Smooth muscle cell (in vitro differentiated cells): ENCODE data around the gene COL4A3. TPM values are rescaled to one million over a fixed set of nuclear protein-coding genes. Genes with fewer than 3 reads are reported as not detected.

ENCODE experiments used
- DNase-seq: peaks from one replicate; lab custom pipeline; 2025; ENCODE audit not compliant: unreplicated experiment; lab: John Stamatoyannopoulos, UW
- H2AFZ ChIP-seq: fragments of 200-600 bp; sonication (generic); 2 replicates; pipeline ENCODE4 v1.6.0; 2016; ENCODE audit warnings: antibody characterized with exemption, low read depth, mild to moderate bottlenecking
- H3F3A ChIP-seq: fragments of 200-600 bp; sonication (generic); 2 replicates; pipeline ENCODE4 v1.6.0; 2017; ENCODE audit warnings: antibody characterized with exemption, low read depth
- H3K27ac ChIP-seq: fragments of 200-600 bp; sonication (generic); 2 replicates; pipeline ENCODE4 v1.5.1; 2016; ENCODE audit warnings: low read depth, mild to moderate bottlenecking
- H3K27me3 ChIP-seq: fragments of 200-600 bp; sonication (generic); 2 replicates; pipeline ENCODE4 v1.6.1; 2016; ENCODE audit warnings: low read depth, mild to moderate bottlenecking
- H3K36me3 ChIP-seq: fragments of 200-600 bp; sonication (generic); 2 replicates; pipeline ENCODE4 v1.5.1; 2016; ENCODE audit warnings: low read depth
- H3K4me1 ChIP-seq: fragments of 200-600 bp; sonication (generic); 2 replicates; pipeline ENCODE4 v1.5.1; 2016; ENCODE audit warnings: low read depth
- H3K4me2 ChIP-seq: fragments of 200-600 bp; sonication (generic); 2 replicates; pipeline ENCODE4 v1.6.0; 2016; ENCODE audit warnings: mild to moderate bottlenecking
- H3K4me3 ChIP-seq: fragments of 200-600 bp; sonication (generic); 2 replicates; pipeline ENCODE4 v1.5.1; 2016; ENCODE audit warnings: mild to moderate bottlenecking
- H3K79me2 ChIP-seq: fragments of 200-600 bp; sonication (generic); 2 replicates; pipeline ENCODE4 v1.6.0; 2016; ENCODE audit warnings: low read depth, mild to moderate bottlenecking
- H3K9ac ChIP-seq: fragments of 200-600 bp; sonication (generic); 2 replicates; pipeline ENCODE4 v1.6.0; 2016; ENCODE audit warnings: low read depth
- H3K9me3 ChIP-seq: fragments of 200-600 bp; sonication (generic); replicated peaks from 2 replicates; pipeline ENCODE4 v1.5.1; 2016; ENCODE audit warnings: low read depth
- H4K20me1 ChIP-seq: fragments of 200-600 bp; sonication (generic); 2 replicates; pipeline ENCODE4 v1.6.0; 2016; ENCODE audit warnings: low read depth
- WGBS: methylation state at CpG from one replicate; pipeline ENCODE4 v1.1.7; 2016; ENCODE audit warnings: low lambda C conversion rate; 5-methylcytosine and 5-hydroxymethylcytosine counted together
- polyA plus RNA-seq: library from polyadenylated mRNA; unstranded; fragments of >200 nt; fragmentation: Nextera tagmentation; extraction: Ambion mirVana; gene quantifications from 2 replicates; pipeline ENCODE4 v1.2.1, GENCODE V29; 2016
- total RNA-seq: library from RNA; depleted of rRNA; stranded (reverse); fragments of >200 nt; gene quantifications from 2 replicates; pipeline ENCODE4 v1.2.3, GENCODE V29; 2014
- TF ChIP-seq, protein P1 (sequence below): fragments of 200-600 bp; sonication (generic); IDR thresholded peaks from 2 replicates; pipeline ENCODE4 v1.5.1; 2017; ENCODE audit warnings: borderline replicate concordance, mild to moderate bottlenecking, antibody characterized with exemption; ENCODE audit not compliant: insufficient read depth, poor library complexity, severe bottlenecking

The COL4A3 gene
- total and polyA plus RNA-seq, 2 experiments from 2014 or later = not detected

DNA sequence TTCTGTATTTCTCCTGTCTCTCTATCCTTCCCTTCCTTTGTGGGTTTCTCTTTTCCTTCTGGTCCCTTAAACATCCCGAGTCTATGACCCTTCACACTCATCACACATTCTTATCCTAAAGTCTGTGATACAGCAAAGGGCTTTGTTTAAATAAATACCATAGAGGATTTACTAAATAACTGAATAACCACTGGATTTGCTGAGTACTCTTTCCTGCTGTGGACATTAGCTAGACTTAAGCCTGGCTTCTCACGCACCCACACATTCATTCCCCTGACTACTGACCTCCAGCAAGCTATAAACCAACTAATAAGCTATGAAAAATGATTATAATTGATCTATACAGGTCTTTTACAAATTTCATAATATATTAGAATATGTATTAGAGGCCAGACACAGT lies 76.6 kb downstream of the COL4A3 start:
- Histone ChIP-seq H3K36me3 (no peaks in the 10 kb centered on the region), H3K9me3 (no peaks in the 10 kb centered on the region), H3K4me2 (no peak overlapping the region), H2AFZ (no peak overlapping the region), H3F3A (no peaks in the 10 kb centered on the region), H3K27me3 (peaks cover 4% of the 10 kb centered on the region), H3K9ac (no peak overlapping the region), H3K4me1 (peaks cover 16% of the 10 kb centered on the region), H3K27ac (no peak overlapping the region), H3K4me3 (no peak overlapping the region), H4K20me1 (no peaks in the 10 kb centered on the region), H3K79me2 (no peaks in the 10 kb centered on the region)
- TF ChIP-seq, protein P1, sequence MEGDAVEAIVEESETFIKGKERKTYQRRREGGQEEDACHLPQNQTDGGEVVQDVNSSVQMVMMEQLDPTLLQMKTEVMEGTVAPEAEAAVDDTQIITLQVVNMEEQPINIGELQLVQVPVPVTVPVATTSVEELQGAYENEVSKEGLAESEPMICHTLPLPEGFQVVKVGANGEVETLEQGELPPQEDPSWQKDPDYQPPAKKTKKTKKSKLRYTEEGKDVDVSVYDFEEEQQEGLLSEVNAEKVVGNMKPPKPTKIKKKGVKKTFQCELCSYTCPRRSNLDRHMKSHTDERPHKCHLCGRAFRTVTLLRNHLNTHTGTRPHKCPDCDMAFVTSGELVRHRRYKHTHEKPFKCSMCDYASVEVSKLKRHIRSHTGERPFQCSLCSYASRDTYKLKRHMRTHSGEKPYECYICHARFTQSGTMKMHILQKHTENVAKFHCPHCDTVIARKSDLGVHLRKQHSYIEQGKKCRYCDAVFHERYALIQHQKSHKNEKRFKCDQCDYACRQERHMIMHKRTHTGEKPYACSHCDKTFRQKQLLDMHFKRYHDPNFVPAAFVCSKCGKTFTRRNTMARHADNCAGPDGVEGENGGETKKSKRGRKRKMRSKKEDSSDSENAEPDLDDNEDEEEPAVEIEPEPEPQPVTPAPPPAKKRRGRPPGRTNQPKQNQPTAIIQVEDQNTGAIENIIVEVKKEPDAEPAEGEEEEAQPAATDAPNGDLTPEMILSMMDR = no peak
- DNase-seq = no peak
- 40% methylated on average over 2 of the region's 2 CpGs for WGBS

DNA sequence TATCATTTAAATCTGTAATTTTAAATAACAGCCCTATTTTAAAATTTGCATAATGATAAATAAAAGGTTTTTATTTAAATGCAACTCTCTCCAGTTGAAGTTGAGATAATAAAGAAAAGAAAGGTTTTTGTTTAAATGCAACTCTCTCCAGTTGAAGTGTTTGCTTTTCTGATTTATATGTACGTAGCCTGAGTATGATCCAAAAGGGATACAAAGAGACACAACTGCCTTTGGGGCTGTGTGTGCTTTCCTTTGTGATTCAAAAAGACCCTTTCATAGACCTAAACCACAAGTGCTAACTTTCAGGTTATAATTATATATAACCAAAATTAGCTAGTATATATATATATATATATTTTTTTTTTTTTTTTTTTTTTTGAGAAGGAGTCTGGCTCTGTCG lies 84.5 kb downstream of the COL4A3 start:
- H3K4me1 ChIP-seq = peaks cover 5% of the 10 kb centered on the region
- TF ChIP-seq, protein P1 = no peak
- H3K9ac ChIP-seq = no peak overlapping the region
- no peak for DNase-seq
- H3K4me3 ChIP-seq = no peak overlapping the region
- H2AFZ ChIP-seq = no peak overlapping the region
- H3K79me2 ChIP-seq = no peaks in the 10 kb centered on the region
- H3K9me3 ChIP-seq = no peaks in the 10 kb centered on the region
- no peaks in the 10 kb centered on the region for H4K20me1 ChIP-seq
- no peak overlapping the region for H3K4me2 ChIP-seq
- H3K27ac ChIP-seq = no peak overlapping the region
- H3K36me3 ChIP-seq = no peaks in the 10 kb centered on the region
- no peaks in the 10 kb centered on the region for H3K27me3 ChIP-seq
- WGBS = 100% methylated on average over 1 of the region's 2 CpGs
- H3F3A ChIP-seq = no peaks in the 10 kb centered on the region

DNA sequence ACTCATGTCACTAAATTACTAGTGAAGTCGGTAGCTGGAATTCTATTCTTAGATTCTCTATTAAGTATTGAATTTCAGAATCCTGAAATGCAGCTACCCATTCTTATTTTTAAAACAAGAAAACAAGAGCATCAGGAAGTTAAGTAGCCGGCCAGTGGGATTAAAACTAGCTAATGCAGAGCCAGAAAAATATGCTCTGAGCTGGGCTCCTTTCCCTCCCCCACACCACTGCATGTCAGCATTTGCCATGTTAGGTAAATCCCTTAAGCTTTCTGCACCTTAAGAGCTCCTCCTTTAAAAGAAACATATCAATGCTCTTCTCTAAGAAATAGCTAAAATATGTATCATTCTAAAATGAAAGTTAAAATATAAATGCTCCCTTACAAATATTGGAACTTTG lies 88.4 kb downstream of the COL4A3 start:
- Histone ChIP-seq H3K4me1 (peaks cover 5% of the 10 kb centered on the region), H3K9me3 (no peaks in the 10 kb centered on the region), H4K20me1 (no peaks in the 10 kb centered on the region), H3K4me3 (no peak overlapping the region), H2AFZ (peak overlapping the region; percentile 23), H3K4me2 (peak overlapping the region; percentile 50), H3K27ac (no peak overlapping the region), H3K79me2 (no peaks in the 10 kb centered on the region), H3K36me3 (no peaks in the 10 kb centered on the region), H3K27me3 (no peaks in the 10 kb centered on the region), H3K9ac (no peak overlapping the region), H3F3A (no peaks in the 10 kb centered on the region)
- WGBS = 53% methylated on average over 2 of the region's 2 CpGs
- DNase-seq = no peak
- TF ChIP-seq, protein P1 = no peak

DNA sequence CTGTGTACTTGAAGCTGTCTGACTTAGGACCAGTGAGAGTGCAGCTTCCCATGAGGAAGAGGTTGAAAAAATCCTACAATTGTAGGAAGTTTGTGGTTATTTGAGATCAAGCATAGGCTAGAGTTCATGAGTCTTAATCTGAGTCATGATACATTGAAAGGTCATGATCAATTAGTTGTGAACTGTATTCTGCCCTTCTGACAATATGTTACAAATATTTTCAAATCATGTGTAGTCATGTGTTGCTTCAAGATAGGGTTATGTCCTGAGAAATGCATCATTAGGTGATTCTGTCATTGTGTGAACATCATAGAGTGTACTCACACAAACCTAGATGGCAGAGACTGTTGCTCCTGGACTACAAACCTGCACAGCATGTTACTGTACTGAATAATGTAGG lies 92.2 kb downstream of the COL4A3 start:
- no peak overlapping the region for H2AFZ ChIP-seq
- H3K27me3 ChIP-seq = no peaks in the 10 kb centered on the region
- no peak overlapping the region for H3K27ac ChIP-seq
- no peak overlapping the region for H3K4me2 ChIP-seq
- H4K20me1 ChIP-seq = no peaks in the 10 kb centered on the region
- peaks cover 5% of the 10 kb centered on the region for H3K4me1 ChIP-seq
- H3K4me3 ChIP-seq = no peak overlapping the region
- H3K79me2 ChIP-seq = no peaks in the 10 kb centered on the region
- no peaks in the 10 kb centered on the region for H3K9me3 ChIP-seq
- no peak overlapping the region for H3K9ac ChIP-seq
- no peaks in the 10 kb centered on the region for H3K36me3 ChIP-seq
- H3F3A ChIP-seq = no peaks in the 10 kb centered on the region
- no peak for DNase-seq
- TF ChIP-seq, protein P1 = no peak
